OCI-LY3 (cell line): Measurements from ENCODE around the gene ARHGEF11.
"Not testable (repeated sequence)": the region's sequence is repeated elsewhere in the genome, so short reads cannot be mapped to it uniquely, and the experiment has no call there.

Experiments used
- H2AFZ ChIP-seq: fragments of 200-600, 300-600 bp; shearing (Covaris generic); 2 replicates; pipeline ENCODE4 v1.6.0; 2014; ENCODE audit warnings: antibody characterized with exemption, low read depth, low read length
- H3K27ac ChIP-seq: fragments of 200-600, 300-600 bp; sonication (generic); 2 replicates; pipeline ENCODE4 v1.5.1; 2014; ENCODE audit warnings: mild to moderate bottlenecking, low read length, moderate library complexity, mixed read lengths
- H3K27me3 ChIP-seq: fragments of 200-600, 300-600 bp; sonication (generic); 2 replicates; pipeline ENCODE4 v1.6.1; 2014; ENCODE audit warnings: low read depth, low read length, mixed read lengths
- H3K36me3 ChIP-seq: fragments of 200-600, 300-600 bp; sonication (generic); replicated peaks from 2 replicates; pipeline ENCODE3; 2014; ENCODE audit warnings: low read depth, low read length, mixed read lengths
- H3K4me1 ChIP-seq: fragments of 300-600, 200-600 bp; sonication (generic); 2 replicates; pipeline ENCODE4 v1.6.1; 2014; ENCODE audit warnings: low read length, mixed read lengths
- H3K4me2 ChIP-seq: fragments of 200-600, 300-600 bp; sonication (generic); 2 replicates; pipeline ENCODE4 v1.6.1; 2014; ENCODE audit warnings: low read length, mixed read lengths
- H3K4me3 ChIP-seq: fragments of 300-600, 200-600 bp; sonication (generic); 2 replicates; pipeline ENCODE4 v1.5.1; 2014; ENCODE audit warnings: antibody characterized with exemption, mild to moderate bottlenecking, low read length, moderate library complexity
- H3K79me2 ChIP-seq: fragments of 300-600, 200-600 bp; shearing (Covaris generic); 2 replicates; pipeline ENCODE4 v1.6.1; 2014; ENCODE audit warnings: mild to moderate bottlenecking, low read length, mixed read lengths
- H3K9ac ChIP-seq: fragments of 300-600, 200-600 bp; shearing (Covaris generic); 2 replicates; pipeline ENCODE4 v1.6.0; 2014; ENCODE audit warnings: mild to moderate bottlenecking, low read length, moderate library complexity
- H3K9me3 ChIP-seq: fragments of 200-600, 300-600 bp; shearing (Covaris generic); 2 replicates; pipeline ENCODE4 v1.6.1; 2014; ENCODE audit warnings: low read length, mixed read lengths; ENCODE audit not compliant: insufficient read depth
- H4K20me1 ChIP-seq: fragments of 200-600, 300-600 bp; sonication (generic); 2 replicates; pipeline ENCODE4 v1.6.1; 2016; ENCODE audit warnings: low read length, mixed read lengths; ENCODE audit not compliant: insufficient read depth
- CTCF ChIP-seq: fragments of 200-600, 300-600 bp; sonication (generic); IDR thresholded peaks from 2 replicates; pipeline ENCODE4 v1.5.1; 2014; ENCODE audit warnings: antibody characterized with exemption, low read length, low read depth
- EZH2phosphoT487 ChIP-seq: fragments of 200-600 bp; shearing (Covaris generic); IDR thresholded peaks from 2 replicates; pipeline ENCODE4 v1.6.1; 2018; ENCODE audit warnings: antibody characterized with exemption, mixed run types, low read depth

The ARHGEF11 gene

GRCh38 chr1:157056269-157056668 is 10.7 kb upstream of the ARHGEF11 start:
- H3K9ac ChIP-seq: no peak overlapping the region
- peaks cover 5% of the 10 kb centered on the region; the same call in 1 of the 2 replicates for H3K9me3 ChIP-seq
- no peak overlapping the region for H3K27ac ChIP-seq
- no peaks in the 10 kb centered on the region for H3K79me2 ChIP-seq
- peaks cover 4% of the 10 kb centered on the region for H3K36me3 ChIP-seq
- H3K27me3 ChIP-seq: peaks cover 6% of the 10 kb centered on the region; the same call in 1 of the 2 replicates
- peak overlapping the region; percentile 61; the same call in 1 of the 2 replicates for H3K4me2 ChIP-seq
- no peak overlapping the region for H2AFZ ChIP-seq
- peaks cover 13% of the 10 kb centered on the region for H3K4me1 ChIP-seq
- no peaks in the 10 kb centered on the region for H4K20me1 ChIP-seq
- H3K4me3 ChIP-seq: no peak overlapping the region
- TF ChIP-seq CTCF (no peak), EZH2phosphoT487 (no peak)

- Histone ChIP-seq H3K4me1 (peaks cover 13% of the 10 kb centered on the region), H2AFZ (peak overlapping the region; percentile 45; the same call in 1 of the 2 replicates), H3K4me2 (peak overlapping the region; percentile 61), H3K27ac (peak overlapping the region; percentile 56), H3K9ac (peak overlapping the region; percentile 12; the same call in 1 of the 2 replicates)
- not testable (repeated sequence) for H3K4me3 ChIP-seq, H4K20me1 ChIP-seq, H3K36me3 ChIP-seq, H3K27me3 ChIP-seq, H3K79me2 ChIP-seq, H3K9me3 ChIP-seq
Observed at GRCh38 chr1:157055729-157056128, 10.2 kb upstream of the ARHGEF11 start.

- Histone ChIP-seq H3K4me3 (no peak overlapping the region), H2AFZ (no peak overlapping the region), H3K79me2 (no peaks in the 10 kb centered on the region), H3K4me2 (no peak overlapping the region), H3K36me3 (no peaks in the 10 kb centered on the region), H3K9ac (no peak overlapping the region), H3K4me1 (peaks cover 5% of the 10 kb centered on the region), H3K27ac (no peak overlapping the region), H3K9me3 (peaks cover 5% of the 10 kb centered on the region; the same call in 1 of the 2 replicates), H4K20me1 (no peaks in the 10 kb centered on the region), H3K27me3 (peaks cover 6% of the 10 kb centered on the region; the same call in 1 of the 2 replicates)
- TF ChIP-seq CTCF (no peak), EZH2phosphoT487 (no peak)
Observed at GRCh38 chr1:157050836-157051235, 5.3 kb upstream of the ARHGEF11 start.

- Histone ChIP-seq H3K9ac (no peak overlapping the region), H4K20me1 (no peaks in the 10 kb centered on the region), H2AFZ (no peak overlapping the region), H3K27ac (no peak overlapping the region), H3K9me3 (peaks cover under 1% of the 10 kb centered on the region; the same call in 1 of the 2 replicates), H3K4me1 (peaks cover 12% of the 10 kb centered on the region), H3K4me3 (no peak overlapping the region), H3K79me2 (peaks cover 19% of the 10 kb centered on the region), H3K27me3 (peaks cover 1% of the 10 kb centered on the region; the same call in 1 of the 2 replicates), H3K36me3 (no peaks in the 10 kb centered on the region), H3K4me2 (no peak overlapping the region)
- TF ChIP-seq EZH2phosphoT487: no peak
- TF ChIP-seq CTCF: no peak
Observed at GRCh38 chr1:157047062-157047410, 1.5 kb upstream of the ARHGEF11 start.

GRCh38 chr1:157044326-157044725 is 1.2 kb downstream of the ARHGEF11 start:
- Histone ChIP-seq H3K36me3 (no peaks in the 10 kb centered on the region), H3K27me3 (no peaks in the 10 kb centered on the region), H3K9me3 (no peaks in the 10 kb centered on the region), H2AFZ (no peak overlapping the region), H3K79me2 (peaks cover 30% of the 10 kb centered on the region), H4K20me1 (no peaks in the 10 kb centered on the region), H3K9ac (no peak overlapping the region), H3K4me2 (peak overlapping the region; percentile 67), H3K27ac (no peak overlapping the region), H3K4me1 (peaks cover 27% of the 10 kb centered on the region), H3K4me3 (peak overlapping the region; percentile 81)
- TF ChIP-seq EZH2phosphoT487: no peak
- TF ChIP-seq CTCF: no peak
